Measurements from ENCODE around the gene MRPL45.
"Not testable (repeated sequence)": the region's sequence is repeated elsewhere in the genome, so short reads cannot be mapped to it uniquely, and the experiment has no call there.

MRPL45 gene
- total RNA-seq = 16.6 to 26.5 reads per million in 2 experiments

DNA sequence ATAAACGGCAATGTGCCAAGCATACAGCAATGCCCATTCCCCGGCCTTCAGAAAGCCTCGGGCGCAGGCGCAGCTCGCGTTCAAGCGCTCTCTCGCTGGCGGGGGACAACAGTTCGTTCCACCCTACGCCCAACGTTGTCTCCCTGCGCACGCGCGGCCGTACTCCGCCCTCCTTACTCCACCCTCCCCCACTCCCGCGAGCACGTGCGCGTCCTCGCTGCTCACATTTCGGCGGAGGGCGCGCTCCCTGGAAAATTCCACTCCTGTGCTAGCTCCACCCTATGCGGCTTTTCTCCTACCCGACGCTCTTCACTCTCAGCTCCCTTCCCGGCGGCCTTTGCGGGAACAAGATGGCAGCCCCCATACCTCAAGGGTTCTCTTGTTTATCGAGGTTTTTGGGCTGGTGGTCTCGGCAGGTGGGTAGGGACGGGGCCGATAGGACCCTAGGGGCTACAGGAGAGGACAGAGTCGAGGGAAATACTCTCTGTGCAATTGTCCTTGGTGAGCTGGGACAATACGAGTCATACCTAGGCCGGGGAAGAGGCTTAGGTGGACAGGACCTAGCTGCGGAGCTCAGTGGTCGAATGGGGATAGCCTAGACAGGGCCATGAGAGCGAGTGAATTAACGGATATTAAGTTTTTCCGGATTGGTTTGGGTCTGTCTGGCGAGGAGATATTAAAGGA, at the start of gene MRPL45:
MRPL45 (plus strand) TSS at position 335 of the 684 bp plus-strand sequence; CDS start at position 351, 16 bp downstream.
- peak; percentile 93 for DNase-seq (ENCODE audit: low read depth)

DNA sequence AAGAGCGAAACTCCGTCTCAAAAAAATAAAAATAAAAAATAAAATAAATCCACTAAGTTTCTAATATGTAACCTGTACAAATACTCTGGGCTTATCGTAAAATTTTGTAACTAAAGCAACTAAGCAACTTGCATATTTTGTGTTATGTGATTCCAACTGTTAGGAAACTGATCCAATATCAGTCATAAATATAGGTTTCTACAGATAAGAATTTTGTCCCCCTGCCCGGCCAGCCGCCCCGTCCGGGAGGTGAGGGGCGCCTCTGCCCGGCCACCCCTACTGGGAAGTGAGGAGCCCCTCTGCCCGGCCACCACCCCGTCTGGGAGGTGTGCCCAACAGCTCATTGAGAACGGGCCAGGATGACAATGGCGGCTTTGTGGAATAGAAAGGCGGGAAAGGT, 43.8 kb upstream of the MRPL45 start:
- DNase-seq (ENCODE audit: low read depth) = not testable (repeated sequence)

DNA sequence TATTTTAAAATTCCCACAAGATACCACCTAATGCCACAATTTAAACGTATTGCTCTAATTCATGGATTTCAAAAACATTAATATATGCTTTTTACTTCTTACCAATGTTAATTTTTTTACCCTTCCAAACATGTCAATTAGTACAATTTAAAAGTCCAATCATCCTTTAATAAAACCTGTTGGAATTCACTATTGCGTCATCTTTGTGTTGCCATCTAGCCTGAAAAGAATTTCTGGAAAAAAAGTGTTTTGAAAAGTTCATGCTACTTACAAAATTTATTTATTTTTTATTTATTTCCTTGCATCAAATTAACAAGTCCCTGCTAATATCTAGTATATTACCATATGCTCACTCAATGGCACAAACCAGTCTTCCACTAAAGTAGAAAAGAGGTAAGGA, 42.6 kb upstream of the MRPL45 start:
- not testable (repeated sequence) for DNase-seq (ENCODE audit: low read depth)

DNA sequence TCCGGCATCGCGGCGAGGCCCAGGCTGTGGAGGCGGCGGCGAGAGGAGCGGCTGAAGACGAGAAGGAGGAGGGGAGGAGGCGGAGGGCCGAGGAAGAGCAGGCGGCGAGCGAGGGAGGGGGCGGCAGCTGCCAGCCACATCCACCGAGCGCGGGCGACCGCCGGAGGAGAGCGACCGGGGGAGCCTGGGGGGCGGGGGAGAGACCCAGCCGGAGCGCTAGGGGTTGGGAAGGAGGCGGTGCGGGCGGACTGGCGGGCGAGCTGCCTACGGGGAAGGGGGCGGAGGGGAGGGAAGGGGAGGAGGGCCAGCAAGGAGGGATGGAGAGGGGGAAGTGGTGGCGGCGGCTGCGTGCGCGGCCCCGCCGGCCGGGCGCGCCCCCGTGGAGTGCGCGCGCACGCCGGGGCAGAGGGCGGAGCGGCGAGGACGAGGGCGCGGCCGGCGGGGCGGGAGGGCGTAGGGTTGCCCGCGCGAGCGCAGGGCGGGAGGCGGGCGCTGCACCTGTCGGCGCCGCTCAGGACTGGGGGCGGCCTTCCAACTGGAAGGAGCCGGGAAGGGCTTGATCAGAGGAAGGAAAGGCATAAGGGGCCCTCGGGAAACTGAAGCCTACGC, 39.9 kb upstream of the MRPL45 start:
- peak; percentile 82 for DNase-seq (ENCODE audit: low read depth)

DNA sequence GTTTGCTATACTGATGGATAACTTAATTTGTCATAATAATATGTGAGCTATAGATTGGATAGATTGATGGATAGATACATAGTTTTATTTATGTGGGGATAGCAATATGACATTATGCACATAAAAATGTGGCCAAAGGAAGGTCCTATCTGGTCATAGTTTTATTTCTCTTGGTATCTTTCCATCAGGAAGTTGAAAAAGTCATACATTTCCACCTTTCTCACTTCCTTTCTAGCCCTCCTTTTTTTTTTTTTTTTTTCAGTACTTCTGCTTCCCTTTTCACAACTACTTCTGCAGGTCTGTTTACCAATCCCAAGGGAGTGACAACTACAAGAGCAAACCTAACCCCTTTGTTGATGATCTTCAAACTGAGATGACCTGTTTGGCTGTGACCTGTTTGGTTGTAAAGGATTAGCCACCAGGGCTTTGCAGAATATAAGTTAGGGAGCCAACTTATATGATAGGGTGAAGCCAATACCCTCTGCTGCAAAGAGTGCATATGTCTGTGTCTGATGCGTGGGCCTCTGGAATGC, 30.9 kb upstream of the MRPL45 start:
- not testable (repeated sequence) for DNase-seq (ENCODE audit: low read depth)

DNA sequence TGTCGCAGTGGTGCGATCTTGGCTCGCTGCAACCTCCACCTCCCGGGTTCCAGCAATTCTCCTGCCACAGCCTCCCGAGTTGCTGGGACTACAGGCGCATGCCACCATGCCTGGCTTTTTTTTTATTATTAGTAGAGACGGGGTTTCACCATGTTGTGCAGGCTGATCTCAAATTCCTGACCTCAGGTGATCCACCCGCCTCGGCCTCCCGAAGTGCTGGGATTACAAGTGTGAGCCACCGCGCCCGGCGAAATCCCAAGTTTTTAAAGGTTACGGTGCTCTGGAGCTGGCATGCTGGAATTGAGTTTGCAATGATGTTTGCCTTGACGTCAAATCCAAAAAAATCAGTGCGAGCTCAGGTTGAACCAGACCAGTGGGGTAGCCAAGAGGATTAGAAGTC, 30.4 kb upstream of the MRPL45 start:
- not testable (repeated sequence) for DNase-seq (ENCODE audit: low read depth)

DNA sequence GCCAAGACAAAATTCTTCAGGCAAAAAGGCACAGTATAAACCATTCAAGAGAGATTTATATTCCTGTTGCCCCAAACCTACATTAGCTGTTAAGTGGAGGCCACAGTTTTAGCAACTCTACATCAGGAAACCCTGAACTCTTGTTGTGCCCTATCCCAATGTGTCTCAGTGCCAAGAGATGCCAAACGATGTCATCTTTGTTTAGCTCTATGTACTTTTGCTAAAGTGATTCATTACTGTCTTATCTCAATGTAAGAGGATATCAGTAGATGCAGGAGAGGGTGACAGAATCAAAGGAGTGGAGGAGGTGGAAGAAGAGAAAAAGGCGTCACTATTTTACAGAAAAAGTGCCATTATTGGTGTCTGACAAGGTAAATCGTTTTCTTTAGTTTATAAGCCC, 28.8 kb upstream of the MRPL45 start:
- not testable (repeated sequence) for DNase-seq (ENCODE audit: low read depth)

DNA sequence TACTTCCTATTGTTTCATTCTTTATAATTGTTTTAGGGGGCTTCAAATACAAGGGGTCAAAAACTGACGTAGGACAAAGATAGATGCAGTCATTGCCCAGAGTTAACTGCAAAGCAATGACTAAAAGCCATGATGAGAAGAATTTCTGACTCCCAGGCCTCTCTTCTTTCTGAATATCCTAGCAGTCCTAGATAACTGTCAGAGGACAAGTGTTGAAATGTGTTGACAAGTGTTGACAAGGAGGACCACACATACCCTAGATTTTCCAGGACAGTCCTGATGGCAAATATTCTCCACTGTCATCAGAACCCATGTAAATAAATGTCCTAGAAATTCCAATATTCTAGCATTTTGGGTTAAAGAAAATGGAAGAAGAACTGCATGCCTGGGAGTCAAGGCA, 27.9 kb upstream of the MRPL45 start:
- DNase-seq (ENCODE audit: low read depth) = not testable (repeated sequence)

DNA sequence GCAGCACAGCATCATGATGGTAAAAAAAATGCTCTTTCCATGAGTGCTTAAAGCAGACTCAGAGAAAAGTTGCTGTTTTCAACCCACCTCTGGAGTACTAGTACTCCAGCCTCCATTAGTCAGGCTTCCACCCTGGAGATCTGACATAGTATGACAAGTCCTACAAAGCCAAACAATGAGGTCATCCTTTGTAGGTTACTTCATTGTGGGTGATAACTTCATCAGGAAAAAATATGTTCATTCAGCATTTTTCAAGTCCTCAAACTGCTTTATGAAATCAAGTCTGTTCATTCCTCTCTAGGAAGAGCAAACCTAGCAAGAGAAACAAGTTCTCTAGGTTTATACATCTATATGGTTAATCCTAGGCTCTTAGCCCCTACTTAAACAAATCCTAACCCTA, 27.4 kb upstream of the MRPL45 start:
- DNase-seq (ENCODE audit: low read depth) = not testable (repeated sequence)

DNA sequence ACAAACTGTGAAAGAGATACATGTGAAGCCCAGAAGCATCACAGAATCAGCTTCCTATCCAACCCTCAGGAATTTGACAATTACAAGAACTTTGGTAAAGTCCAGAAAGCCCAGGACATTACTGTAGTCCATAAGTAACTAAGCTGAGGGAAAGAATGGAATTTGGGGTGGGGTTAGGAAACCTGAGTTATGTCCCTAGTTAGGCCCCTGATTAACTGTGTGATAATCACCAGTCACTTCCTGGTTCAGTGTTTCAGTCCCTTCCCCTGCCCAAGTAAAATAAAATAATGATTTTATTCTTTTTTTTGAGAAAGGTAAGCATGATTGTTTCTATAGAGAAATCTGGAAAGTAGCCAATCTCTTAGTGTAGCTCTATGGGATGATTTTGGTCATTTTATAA, 11.0 kb upstream of the MRPL45 start:
- DNase-seq (ENCODE audit: low read depth) = not testable (repeated sequence)

DNA sequence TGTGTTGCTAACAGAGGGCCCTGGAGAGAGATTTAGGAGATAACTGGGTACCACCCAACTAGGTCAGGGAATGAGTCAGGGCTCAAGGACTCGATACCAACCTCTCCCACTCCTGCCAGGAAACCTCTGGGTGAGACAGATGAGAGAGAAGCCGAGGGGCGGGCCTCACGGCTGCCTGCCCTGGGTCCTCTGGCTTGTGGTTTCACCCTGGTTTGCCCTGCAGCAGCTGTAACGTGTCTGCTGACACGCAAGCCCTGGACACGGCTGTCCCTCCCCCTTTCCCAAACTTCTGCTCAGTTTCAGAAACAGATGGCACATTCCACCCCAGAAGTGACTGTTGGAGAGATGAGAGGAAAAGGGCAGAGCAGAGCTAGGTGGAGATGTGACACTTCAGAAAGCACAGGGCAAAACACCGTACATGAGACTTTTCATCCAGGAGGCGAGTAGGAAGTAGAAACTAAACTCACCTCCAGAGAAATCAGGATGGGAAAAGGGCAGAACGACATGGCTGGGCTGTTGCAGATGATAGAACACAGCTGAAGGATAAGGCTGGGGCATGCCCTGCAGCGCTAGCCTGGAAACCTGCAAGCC, 10.4 kb upstream of the MRPL45 start:
- DNase-seq (ENCODE audit: low read depth) = not testable (repeated sequence)

DNA sequence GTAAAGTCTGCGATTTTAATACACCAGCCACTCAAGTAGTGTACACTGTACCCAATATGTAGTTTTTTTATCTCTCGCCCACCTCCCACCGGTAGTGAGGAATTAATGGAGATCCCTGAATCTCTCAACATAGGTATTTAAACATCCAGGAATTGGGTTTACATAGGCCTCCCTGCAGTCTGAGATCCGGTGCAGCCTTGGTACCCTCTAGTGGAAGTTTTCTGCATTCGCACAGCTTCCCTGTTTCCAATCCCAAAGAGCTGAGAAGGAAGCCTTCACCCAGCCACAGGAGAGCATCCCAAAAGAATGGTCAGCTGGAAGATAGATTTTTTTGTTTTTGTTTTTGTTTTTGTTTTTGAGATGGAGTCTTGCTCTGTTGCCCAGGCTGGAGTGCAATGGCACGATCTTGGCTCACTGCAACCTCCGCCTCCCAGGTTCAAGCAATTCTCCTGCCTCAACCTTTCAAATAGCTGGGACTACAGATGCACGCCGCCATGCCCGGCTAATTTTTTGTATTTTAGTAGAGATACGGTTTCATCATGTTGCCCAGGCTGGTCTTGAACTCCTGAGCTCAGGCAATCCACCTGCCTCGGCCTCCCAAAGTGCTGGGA, 8.6 kb upstream of the MRPL45 start:
- DNase-seq (ENCODE audit: low read depth) = not testable (repeated sequence)

DNA sequence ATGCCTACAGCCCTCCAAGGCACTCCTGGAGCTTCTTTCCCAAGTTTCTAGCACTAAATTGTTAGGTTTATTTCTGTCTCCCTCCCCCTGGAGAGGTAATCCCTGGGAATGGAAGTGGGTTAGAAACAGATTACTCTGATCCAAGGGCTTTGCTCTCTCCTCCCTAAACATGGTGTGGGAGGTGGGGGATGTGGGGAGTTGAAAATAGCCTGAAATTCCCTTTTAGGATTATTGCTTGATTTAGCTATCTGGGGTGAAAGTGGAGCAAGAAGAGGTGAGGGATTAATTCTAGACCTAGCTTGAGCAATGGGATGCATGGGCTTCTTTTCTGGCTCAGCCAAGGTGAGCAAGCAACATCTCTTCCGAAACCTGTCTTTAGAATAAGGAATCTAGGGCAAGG, 7.2 kb upstream of the MRPL45 start:
- not testable (repeated sequence) for DNase-seq (ENCODE audit: low read depth)

DNA sequence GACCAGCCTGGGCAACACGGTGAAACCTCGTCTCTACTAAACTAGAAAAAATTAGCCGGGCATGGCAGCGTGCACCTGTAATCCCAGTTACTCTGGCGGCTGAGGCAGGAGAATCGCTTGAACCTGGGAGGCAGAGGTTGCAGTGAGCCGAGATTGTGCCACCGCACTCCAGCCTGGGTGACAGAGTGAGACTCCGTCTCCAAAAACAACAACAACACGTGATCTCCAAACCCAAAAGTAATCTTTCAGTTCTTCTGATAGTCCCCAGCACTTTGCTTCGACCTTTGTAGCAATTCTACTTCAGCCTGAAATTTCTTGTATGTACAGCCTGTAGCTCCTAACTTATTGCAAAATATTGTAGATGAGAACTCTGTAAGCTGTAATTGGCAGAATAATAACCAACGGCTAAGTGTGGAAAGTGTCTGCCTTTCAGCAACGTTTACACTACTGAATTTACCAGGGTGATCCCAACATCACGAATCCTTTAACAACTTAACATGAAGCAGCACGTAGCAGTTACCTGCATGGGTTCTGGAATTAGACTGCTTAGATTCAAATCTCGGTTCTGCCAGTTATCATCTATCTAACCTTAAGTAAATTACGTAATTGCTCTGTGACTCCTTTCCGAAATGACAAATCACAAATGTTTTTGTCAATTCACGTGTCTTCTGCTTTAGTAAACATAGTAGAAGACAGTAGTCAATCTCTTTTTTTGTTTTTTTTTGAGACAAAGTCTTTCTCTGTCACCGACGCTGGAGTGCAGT, 1.2 kb upstream of the MRPL45 start:
- DNase-seq (ENCODE audit: low read depth) = not testable (repeated sequence)

DNA sequence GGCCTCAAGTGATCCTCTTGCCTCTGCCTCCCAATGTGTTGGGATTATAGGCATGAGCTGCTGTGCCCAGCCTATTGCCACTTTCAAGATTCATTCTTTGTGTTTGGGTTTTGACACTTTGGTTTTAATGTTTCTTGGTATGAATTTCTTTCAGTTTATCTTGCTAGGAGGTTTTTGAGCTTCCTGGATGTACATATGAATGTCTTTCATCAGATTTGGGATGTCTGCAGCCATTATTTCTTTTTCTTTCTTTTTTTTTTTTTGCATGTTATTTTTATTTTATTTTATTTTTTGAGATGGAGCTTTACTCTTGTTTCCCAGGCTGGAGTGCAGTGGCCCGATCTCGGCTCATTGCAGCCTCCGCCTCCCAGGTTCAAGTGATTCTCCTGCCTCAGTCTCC, 18.5 kb downstream of the MRPL45 start:
- no peak for DNase-seq (ENCODE audit: low read depth)

DNA sequence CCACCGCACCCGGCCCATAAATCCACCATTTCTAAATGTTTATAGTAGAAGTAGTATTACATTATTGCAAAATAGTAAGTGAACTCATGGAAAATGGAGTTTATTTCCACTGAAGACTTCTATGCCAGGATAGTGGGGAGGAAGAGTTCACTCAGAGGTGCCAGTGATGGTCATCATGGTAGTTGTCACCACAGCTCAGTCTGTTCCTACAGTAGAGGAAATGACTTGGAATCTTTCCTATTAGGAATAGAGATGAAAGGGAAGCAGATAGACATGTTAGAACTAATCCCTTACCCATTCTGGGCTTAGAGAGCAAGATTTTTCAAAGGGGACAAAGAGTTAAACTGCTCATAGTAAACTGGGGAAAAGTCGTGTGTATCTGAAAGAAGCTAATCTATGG, 20.1 kb downstream of the MRPL45 start:
- DNase-seq (ENCODE audit: low read depth) = no peak

DNA sequence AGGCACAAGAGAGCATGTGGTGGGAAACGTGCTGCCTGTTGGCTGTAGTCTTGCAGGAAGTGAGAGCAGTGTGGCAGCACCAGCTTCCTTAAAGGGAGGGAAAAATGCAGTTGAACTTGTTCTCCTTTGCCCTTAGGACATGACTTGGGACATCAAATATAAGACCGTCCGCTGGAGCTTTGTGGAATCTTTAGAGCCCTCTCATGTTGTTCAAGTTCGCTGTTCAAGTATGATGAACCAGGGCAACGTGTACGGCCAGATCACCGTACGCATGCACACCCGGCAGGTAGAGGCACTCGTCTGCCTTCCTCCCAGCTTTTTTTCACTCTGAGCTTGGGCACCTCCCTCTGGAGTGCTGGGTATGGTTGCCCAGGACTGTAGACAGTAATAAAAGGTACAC, 23.5 kb downstream of the MRPL45 start:
- no peak for DNase-seq (ENCODE audit: low read depth)

DNA sequence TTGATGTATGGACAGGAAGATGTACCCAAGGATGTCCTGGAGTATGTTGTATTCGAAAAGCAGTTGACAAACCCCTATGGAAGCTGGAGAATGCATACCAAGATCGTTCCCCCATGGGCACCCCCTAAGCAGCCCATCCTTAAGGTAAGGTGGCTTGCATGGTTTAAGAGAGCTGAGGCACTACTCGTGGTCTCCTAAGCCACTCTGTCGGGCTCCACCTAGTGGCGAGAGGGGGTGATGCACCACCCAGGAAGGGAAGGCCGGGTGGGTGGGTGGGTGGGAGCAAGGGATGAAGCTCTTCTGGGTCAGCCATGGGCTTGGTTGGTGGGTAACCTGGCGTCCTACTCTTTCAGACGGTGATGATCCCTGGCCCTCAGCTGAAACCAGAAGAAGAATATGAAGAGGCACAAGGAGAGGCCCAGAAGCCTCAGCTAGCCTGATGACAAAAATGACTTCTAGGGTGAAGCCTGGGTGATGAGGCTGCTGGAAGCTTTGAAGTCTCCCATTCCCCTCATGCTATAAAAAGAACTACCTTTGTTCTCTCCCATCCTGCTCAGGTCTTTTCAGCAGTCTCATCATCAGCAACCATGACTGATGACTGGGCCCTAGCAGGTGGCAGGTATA, 25.3 kb downstream of the MRPL45 start:
- peak; percentile 55 for DNase-seq (ENCODE audit: low read depth)

DNA sequence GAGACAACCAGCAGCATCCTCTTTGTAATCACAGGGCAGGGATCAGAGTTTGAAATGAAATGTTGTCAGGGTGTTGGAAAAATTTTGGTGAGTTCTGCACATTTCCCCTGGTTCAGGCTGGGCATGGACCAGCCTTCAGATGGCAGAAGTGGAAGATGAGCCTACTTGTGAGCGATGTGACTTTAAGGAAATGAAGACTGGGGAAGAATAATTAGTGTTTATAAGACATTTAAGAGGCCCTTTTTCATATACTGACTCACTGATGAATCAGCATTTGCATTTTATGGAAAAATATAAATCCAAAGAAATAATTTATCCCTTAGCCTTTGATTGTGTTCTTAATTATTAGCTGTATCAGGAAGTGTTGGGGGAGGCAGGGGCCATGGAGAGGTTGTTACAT, 25.9 kb downstream of the MRPL45 start:
- DNase-seq (ENCODE audit: low read depth) = no peak

DNA sequence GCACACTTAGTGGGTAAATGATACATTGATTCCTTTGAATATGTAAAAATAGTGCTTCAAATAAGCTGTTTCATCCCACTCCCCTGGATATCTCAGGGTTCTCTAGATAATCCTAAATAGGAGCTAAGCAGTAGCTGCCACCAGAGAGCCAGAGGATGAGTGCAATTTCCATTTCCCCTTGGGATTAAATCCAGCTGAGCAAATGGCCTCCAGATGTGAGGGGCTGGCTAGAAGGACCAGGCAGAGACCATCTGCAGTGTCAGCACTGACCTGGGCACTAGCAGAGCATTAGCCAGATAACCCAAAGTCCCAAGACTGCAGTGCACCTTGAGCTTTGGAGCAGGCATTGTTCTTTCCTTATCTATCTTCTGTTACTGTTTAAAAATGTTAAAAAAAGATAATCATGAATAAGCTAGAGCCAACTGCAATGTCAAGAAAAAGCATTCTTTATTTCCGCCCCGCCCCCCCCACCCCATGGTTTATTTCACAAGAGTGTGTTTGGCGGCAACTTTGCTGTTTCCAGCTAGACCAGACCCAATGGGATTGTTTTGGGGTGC, 27.3 kb downstream of the MRPL45 start:
- no peak for DNase-seq (ENCODE audit: low read depth)

DNA sequence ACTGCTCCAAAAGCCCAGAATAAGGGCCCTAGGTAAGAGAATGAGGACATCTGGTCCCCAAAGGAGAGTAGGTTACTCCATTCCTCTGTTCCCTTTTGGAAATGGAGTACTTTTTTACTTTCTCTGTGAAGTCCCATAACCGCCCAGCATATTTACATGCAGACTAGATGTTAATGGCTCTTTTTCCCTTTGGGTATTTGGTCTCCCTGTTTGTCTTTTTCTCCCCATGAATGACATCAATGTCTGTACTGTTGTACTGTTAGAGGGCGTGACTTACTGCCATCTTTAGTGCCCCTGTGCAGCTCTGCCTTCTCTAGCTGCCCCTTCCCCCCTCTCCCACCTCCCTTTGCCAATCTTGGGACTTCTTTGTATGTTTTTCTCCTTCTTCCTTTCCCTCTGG, 27.8 kb downstream of the MRPL45 start:
- DNase-seq (ENCODE audit: low read depth) = no peak

Data from T follicular helper cell (primary cell).